Calu3 (cell line): ENCODE results near the gene CFAP210. TPM values are rescaled to one million over a fixed set of nuclear protein-coding genes. Genes with fewer than 3 reads are reported as not detected.

Experiments used
- BruUV-seq: library from RNA; stranded (reverse); fragments of 400-500 nt; replicated peaks from 2 replicates; lab custom pipeline; 2021; lab: Mats Ljungman, UMichigan
- CTCF ChIA-PET: fragments of 300-600 bp; sonication (Branson Sonifier 250); formaldehyde crosslinking; loops from one replicate; lab custom pipeline; 2022; ENCODE audit warnings: antibody characterized with exemption; lab: Charles Lee
- DNase-seq: peaks from one replicate; pipeline ENCODE4 v3.0.0; 2022
- H3K27ac Mint-ChIP-seq: one replicate; pipeline ENCODE4 v1.8.0; 2022; ENCODE audit warnings: mixed read lengths; ENCODE audit not compliant: unreplicated experiment
- H3K27me3 Mint-ChIP-seq: one replicate; pipeline ENCODE4 v1.8.0; 2022; ENCODE audit warnings: mixed read lengths; ENCODE audit not compliant: unreplicated experiment
- H3K36me3 Mint-ChIP-seq: one replicate; pipeline ENCODE4 v1.8.0; 2022; ENCODE audit warnings: mild to moderate bottlenecking, moderate library complexity, mixed read lengths; ENCODE audit not compliant: insufficient read depth, unreplicated experiment
- H3K4me1 Mint-ChIP-seq: one replicate; pipeline ENCODE4 v1.8.0; 2022; ENCODE audit warnings: mild to moderate bottlenecking, low read depth, mixed read lengths; ENCODE audit not compliant: unreplicated experiment
- H3K4me3 Mint-ChIP-seq: one replicate; pipeline ENCODE4 v1.8.0; 2022; ENCODE audit warnings: mild to moderate bottlenecking, low read depth, moderate library complexity, mixed read lengths; ENCODE audit not compliant: unreplicated experiment
- H3K9me3 Mint-ChIP-seq: one replicate; pipeline ENCODE4 v1.8.0; 2022; ENCODE audit warnings: low read depth, mixed read lengths; ENCODE audit not compliant: unreplicated experiment
- intact Hi-C: fragments of 100-400 bp; cut with micrococcal nuclease; formaldehyde crosslinking; loops from one replicate; pipeline ENCODE4 v1.10.0; 2022; ENCODE audit not compliant: unreplicated experiment
- total RNA-seq: library from RNA; stranded (reverse); gene quantifications from 2 replicates; pipeline ENCODE4 v1.2.3, GENCODE V29; 2022
- TF ChIP-seq, protein P1 (sequence below): fragments of 200-600 bp; IDR thresholded peaks from one replicate; pipeline ENCODE4 v1.8.0; 2022; ENCODE audit warnings: antibody characterized with exemption; ENCODE audit not compliant: unreplicated experiment

Gene CFAP210
- total RNA-seq, 1 experiment from 2014 or later = not detected

- no peaks in the 10 kb centered on the region for H3K4me1 Mint-ChIP-seq
- TF ChIP-seq, protein P1, sequence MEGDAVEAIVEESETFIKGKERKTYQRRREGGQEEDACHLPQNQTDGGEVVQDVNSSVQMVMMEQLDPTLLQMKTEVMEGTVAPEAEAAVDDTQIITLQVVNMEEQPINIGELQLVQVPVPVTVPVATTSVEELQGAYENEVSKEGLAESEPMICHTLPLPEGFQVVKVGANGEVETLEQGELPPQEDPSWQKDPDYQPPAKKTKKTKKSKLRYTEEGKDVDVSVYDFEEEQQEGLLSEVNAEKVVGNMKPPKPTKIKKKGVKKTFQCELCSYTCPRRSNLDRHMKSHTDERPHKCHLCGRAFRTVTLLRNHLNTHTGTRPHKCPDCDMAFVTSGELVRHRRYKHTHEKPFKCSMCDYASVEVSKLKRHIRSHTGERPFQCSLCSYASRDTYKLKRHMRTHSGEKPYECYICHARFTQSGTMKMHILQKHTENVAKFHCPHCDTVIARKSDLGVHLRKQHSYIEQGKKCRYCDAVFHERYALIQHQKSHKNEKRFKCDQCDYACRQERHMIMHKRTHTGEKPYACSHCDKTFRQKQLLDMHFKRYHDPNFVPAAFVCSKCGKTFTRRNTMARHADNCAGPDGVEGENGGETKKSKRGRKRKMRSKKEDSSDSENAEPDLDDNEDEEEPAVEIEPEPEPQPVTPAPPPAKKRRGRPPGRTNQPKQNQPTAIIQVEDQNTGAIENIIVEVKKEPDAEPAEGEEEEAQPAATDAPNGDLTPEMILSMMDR = no peak
- no peaks in the 10 kb centered on the region for H3K9me3 Mint-ChIP-seq
- H3K36me3 Mint-ChIP-seq = no peaks in the 10 kb centered on the region
- intact Hi-C loops = no loop called here
- CTCF ChIA-PET = interaction anchor here (0.6 kb wide), 1 partner anchor 492 kb away, joined by 3 read pairs; no protein-coding TSS in a partner anchor
- DNase-seq = no peak
- no peak overlapping the region for H3K27ac Mint-ChIP-seq
- no peak overlapping the region for H3K4me3 Mint-ChIP-seq
- no peaks in the 10 kb centered on the region for H3K27me3 Mint-ChIP-seq
- no TSS peak for BruUV-seq
Measured at GRCh38 chr2:169663247-169663646, 31.0 kb downstream of the CFAP210 start.

GRCh38 chr2:169662744-169663143, 31.5 kb downstream of the CFAP210 start:
- CTCF ChIA-PET = interaction anchor here (0.6 kb wide), 1 partner anchor 492 kb away, joined by 3 read pairs; no protein-coding TSS in a partner anchor
- DNase-seq = no peak
- no TSS peak for BruUV-seq
- H3K4me1 Mint-ChIP-seq = no peaks in the 10 kb centered on the region
- TF ChIP-seq, protein P1 = no peak
- no peaks in the 10 kb centered on the region for H3K27me3 Mint-ChIP-seq
- no peaks in the 10 kb centered on the region for H3K36me3 Mint-ChIP-seq
- no peak overlapping the region for H3K27ac Mint-ChIP-seq
- no peaks in the 10 kb centered on the region for H3K9me3 Mint-ChIP-seq
- intact Hi-C loops = no loop called here
- no peak overlapping the region for H3K4me3 Mint-ChIP-seq

- BruUV-seq = no TSS peak
- Mint-ChIP-seq H3K9me3 (no peaks in the 10 kb centered on the region), H3K27me3 (peaks cover 5% of the 10 kb centered on the region), H3K36me3 (no peaks in the 10 kb centered on the region), H3K4me3 (no peak overlapping the region), H3K4me1 (no peaks in the 10 kb centered on the region), H3K27ac (no peak overlapping the region)
- intact Hi-C loops = no loop called here
- CTCF ChIA-PET = no interaction called here
- DNase-seq = no peak
- TF ChIP-seq, protein P1 = no peak
Measured at GRCh38 chr2:169661265-169661664, 32.9 kb downstream of the CFAP210 start.

DNA sequence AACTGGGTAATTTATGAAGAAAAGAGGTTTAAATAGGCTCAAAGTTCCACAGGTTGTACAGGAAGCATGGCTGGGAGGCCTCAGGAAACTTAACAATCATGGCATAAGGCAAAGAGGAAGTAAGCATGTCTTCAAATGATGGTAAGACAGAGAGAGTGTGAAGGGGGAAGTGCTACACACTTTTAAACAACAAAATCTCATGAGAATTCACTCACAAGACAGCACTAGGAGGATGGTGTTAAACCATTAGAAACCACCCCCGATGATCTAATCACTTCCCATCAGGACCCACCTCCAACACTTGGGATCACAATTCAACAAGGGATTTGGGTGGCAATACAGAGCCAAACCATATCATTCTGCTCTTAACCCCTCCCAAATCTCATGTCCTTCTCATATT, 34.9 kb downstream of the CFAP210 start:
- Mint-ChIP-seq H3K9me3 (no peaks in the 10 kb centered on the region), H3K36me3 (no peaks in the 10 kb centered on the region), H3K4me3 (no peak overlapping the region), H3K27ac (no peak overlapping the region), H3K4me1 (no peaks in the 10 kb centered on the region), H3K27me3 (peaks cover 13% of the 10 kb centered on the region)
- intact Hi-C loops = no loop called here
- CTCF ChIA-PET = no interaction called here
- no TSS peak for BruUV-seq
- TF ChIP-seq, protein P1 = no peak
- DNase-seq = no peak
